Neural cell (in vitro differentiated cells): Measurements from ENCODE around the gene TMCC2.
"Not testable (repeated sequence)": the region's sequence is repeated elsewhere in the genome, so short reads cannot be mapped to it uniquely, and the experiment has no call there.

ENCODE experiments used
- EP300 ChIP-seq: fragments of 450-650 bp; conservative IDR thresholded peaks from 2 replicates; pipeline ENCODE4 v1.6.1; 2014; ENCODE audit warnings: antibody characterized with exemption, mild to moderate bottlenecking, moderate library complexity; ENCODE audit not compliant: poor library complexity, severe bottlenecking
- EZH2 ChIP-seq: fragments of 200-600, 300-800 bp; shearing (Covaris generic), sonication (generic); IDR thresholded peaks from 2 replicates; pipeline ENCODE4 v1.6.1; 2014; ENCODE audit warnings: antibody characterized with exemption, low read length, borderline replicate concordance, mild to moderate bottlenecking; ENCODE audit not compliant: insufficient read depth, poor library complexity, severe bottlenecking
- MXI1 ChIP-seq: fragments of 450-650 bp; conservative IDR thresholded peaks from 2 replicates; pipeline ENCODE4 v1.6.1; 2014; ENCODE audit warnings: antibody characterized with exemption, mild to moderate bottlenecking; ENCODE audit not compliant: poor library complexity, severe bottlenecking
- POLR2AphosphoS5 ChIP-seq: IDR thresholded peaks from 2 replicates; pipeline ENCODE4 v1.6.1; 2012
- RAD21 ChIP-seq: fragments of 450-650 bp; conservative IDR thresholded peaks from 2 replicates; pipeline ENCODE4 v1.6.1; 2014; ENCODE audit warnings: antibody characterized with exemption, mild to moderate bottlenecking, moderate library complexity
- SMC3 ChIP-seq: fragments of 450-650 bp; conservative IDR thresholded peaks from 2 replicates; pipeline ENCODE4 v1.6.1; 2014; ENCODE audit warnings: antibody characterized with exemption, mild to moderate bottlenecking, moderate library complexity; ENCODE audit not compliant: poor library complexity
- TAF1 ChIP-seq: IDR thresholded peaks from 2 replicates; pipeline ENCODE4 v1.6.1; 2012; ENCODE audit warnings: low read depth
- TF ChIP-seq, protein P1 (sequence below): IDR thresholded peaks from 2 replicates; pipeline ENCODE4 v1.6.1; 2012; ENCODE audit warnings: borderline replicate concordance
- TF ChIP-seq, protein P2 (sequence below): fragments of 450-650 bp; IDR thresholded peaks from 2 replicates; pipeline ENCODE4 v1.5.1; 2014; ENCODE audit warnings: antibody characterized with exemption, mild to moderate bottlenecking, moderate library complexity; ENCODE audit not compliant: poor library complexity, severe bottlenecking

DNA sequence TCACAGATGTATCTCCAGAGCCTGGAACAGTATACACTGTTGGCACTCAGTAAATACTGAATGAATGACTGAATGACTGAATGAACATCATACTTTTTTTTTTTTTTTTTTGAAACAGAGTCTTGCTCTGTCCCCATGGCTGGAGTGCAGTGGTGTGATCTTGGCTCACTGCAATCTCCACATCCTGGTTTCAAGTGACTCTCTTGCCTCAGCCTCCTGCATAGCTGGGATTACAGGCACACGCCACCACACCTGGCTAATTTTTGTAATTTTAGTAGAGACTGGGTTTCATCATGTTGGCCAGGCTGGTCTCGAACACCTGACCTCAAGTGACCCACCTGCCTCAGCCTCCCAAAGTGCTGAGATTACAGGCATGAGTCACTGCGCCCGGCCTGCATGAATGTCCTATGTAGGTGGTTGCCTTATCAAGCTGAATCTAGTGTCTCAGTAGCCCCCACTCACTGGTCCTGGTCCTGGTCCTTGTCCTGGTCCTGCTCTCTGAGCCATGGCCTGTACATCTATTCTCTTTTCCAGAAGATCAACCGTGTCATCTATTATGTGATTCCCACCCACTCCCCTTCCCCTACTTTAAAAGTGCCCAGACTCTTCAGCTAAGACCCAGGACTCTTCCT lies 69.9 kb downstream of the TMCC2 start:
- TF ChIP-seq, protein P1, sequence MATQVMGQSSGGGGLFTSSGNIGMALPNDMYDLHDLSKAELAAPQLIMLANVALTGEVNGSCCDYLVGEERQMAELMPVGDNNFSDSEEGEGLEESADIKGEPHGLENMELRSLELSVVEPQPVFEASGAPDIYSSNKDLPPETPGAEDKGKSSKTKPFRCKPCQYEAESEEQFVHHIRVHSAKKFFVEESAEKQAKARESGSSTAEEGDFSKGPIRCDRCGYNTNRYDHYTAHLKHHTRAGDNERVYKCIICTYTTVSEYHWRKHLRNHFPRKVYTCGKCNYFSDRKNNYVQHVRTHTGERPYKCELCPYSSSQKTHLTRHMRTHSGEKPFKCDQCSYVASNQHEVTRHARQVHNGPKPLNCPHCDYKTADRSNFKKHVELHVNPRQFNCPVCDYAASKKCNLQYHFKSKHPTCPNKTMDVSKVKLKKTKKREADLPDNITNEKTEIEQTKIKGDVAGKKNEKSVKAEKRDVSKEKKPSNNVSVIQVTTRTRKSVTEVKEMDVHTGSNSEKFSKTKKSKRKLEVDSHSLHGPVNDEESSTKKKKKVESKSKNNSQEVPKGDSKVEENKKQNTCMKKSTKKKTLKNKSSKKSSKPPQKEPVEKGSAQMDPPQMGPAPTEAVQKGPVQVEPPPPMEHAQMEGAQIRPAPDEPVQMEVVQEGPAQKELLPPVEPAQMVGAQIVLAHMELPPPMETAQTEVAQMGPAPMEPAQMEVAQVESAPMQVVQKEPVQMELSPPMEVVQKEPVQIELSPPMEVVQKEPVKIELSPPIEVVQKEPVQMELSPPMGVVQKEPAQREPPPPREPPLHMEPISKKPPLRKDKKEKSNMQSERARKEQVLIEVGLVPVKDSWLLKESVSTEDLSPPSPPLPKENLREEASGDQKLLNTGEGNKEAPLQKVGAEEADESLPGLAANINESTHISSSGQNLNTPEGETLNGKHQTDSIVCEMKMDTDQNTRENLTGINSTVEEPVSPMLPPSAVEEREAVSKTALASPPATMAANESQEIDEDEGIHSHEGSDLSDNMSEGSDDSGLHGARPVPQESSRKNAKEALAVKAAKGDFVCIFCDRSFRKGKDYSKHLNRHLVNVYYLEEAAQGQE = not testable (repeated sequence)
- TF ChIP-seq, protein P2, sequence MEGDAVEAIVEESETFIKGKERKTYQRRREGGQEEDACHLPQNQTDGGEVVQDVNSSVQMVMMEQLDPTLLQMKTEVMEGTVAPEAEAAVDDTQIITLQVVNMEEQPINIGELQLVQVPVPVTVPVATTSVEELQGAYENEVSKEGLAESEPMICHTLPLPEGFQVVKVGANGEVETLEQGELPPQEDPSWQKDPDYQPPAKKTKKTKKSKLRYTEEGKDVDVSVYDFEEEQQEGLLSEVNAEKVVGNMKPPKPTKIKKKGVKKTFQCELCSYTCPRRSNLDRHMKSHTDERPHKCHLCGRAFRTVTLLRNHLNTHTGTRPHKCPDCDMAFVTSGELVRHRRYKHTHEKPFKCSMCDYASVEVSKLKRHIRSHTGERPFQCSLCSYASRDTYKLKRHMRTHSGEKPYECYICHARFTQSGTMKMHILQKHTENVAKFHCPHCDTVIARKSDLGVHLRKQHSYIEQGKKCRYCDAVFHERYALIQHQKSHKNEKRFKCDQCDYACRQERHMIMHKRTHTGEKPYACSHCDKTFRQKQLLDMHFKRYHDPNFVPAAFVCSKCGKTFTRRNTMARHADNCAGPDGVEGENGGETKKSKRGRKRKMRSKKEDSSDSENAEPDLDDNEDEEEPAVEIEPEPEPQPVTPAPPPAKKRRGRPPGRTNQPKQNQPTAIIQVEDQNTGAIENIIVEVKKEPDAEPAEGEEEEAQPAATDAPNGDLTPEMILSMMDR = not testable (repeated sequence)
- TF ChIP-seq MXI1, EZH2, SMC3, POLR2AphosphoS5, TAF1, RAD21, EP300: not testable (repeated sequence)
